GM19043 (cell line): ENCODE measurements around the gene KRTAP24-1.

ENCODE experiments used
- ATAC-seq: cut with Tn5 transposase; IDR thresholded peaks from one replicate; pipeline ENCODE4 v1.9.1; 2021; ENCODE audit warnings: low read depth; ENCODE audit not compliant: unreplicated experiment

KRTAP24-1 gene

DNA sequence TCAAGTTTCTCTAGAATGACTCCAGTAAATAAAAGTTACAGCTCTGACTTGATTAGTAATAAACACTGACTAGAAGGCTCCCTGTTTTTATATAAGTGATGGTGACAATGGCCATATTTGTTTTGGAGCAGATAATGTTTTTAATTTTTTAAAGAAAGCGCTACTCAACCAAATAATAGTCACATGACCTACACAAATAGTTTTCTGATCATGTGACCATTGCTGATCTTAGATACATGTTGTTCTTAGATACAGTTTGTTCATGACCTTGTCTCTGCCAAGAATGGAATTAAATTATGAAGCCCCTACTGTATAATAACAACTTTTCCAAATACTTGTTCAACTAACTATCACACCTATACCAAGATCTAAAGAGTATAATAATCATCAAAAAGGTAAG lies 44.6 kb downstream of the KRTAP24-1 start:
- ATAC-seq, result no peak

GRCh38 chr21:30234643-30235042 lies 48.1 kb downstream of the KRTAP24-1 start:
- no peak for ATAC-seq

GRCh38 chr21:30234050-30234449 lies 48.7 kb downstream of the KRTAP24-1 start:
- ATAC-seq, result no peak

GRCh38 chr21:30233228-30234020 lies 49.3 kb downstream of the KRTAP24-1 start:
- no peak for ATAC-seq

GRCh38 chr21:30232011-30232410 lies 50.7 kb downstream of the KRTAP24-1 start:
- no peak for ATAC-seq
